Endodermal cell (in vitro differentiated cells): Measurements from ENCODE around the gene P3H3. TPM values are rescaled to one million over a fixed set of nuclear protein-coding genes. Genes with fewer than 3 reads are reported as not detected.
"Not testable (repeated sequence)": the region's sequence is repeated elsewhere in the genome, so short reads cannot be mapped to it uniquely, and the experiment has no call there.

Experiments used
- DNase-seq: peaks from one replicate; pipeline ENCODE4 v3.0.0-alpha.2; 2017
- H3K27ac ChIP-seq: 2 replicates; pipeline ENCODE4 v1.5.1; 2013; ENCODE audit warnings: mild to moderate bottlenecking, low read depth, low read length, moderate library complexity
- H3K27me3 ChIP-seq: 2 replicates; pipeline ENCODE4 v1.6.1; 2013; ENCODE audit warnings: mild to moderate bottlenecking, low read length, moderate library complexity; ENCODE audit not compliant: insufficient read depth, control insufficient read depth, poor library complexity, severe bottlenecking
- H3K36me3 ChIP-seq: 2 replicates; pipeline ENCODE4 v1.7.0; 2013; ENCODE audit warnings: mild to moderate bottlenecking, low read length, moderate library complexity; ENCODE audit not compliant: control insufficient read depth, insufficient read depth
- H3K4me1 ChIP-seq: one replicate; pipeline ENCODE4 v1.7.0; 2013; ENCODE audit warnings: low read length; ENCODE audit not compliant: control insufficient read depth, insufficient read depth
- H3K4me3 ChIP-seq: 2 replicates; pipeline ENCODE4 v1.5.1; 2013; ENCODE audit warnings: mild to moderate bottlenecking, low read length, moderate library complexity
- H3K9ac ChIP-seq: 2 replicates; pipeline ENCODE4 v1.6.1; 2013; ENCODE audit warnings: mild to moderate bottlenecking, low read length, moderate library complexity; ENCODE audit not compliant: poor library complexity, severe bottlenecking; ENCODE audit errors: extremely low read depth
- H3K9me3 ChIP-seq: 2 replicates; pipeline ENCODE4 v1.6.1; 2013; ENCODE audit warnings: mild to moderate bottlenecking, low read length, moderate library complexity; ENCODE audit not compliant: control insufficient read depth
- H3K27ac Mint-ChIP-seq: 2 replicates; pipeline ENCODE4 v1.8.0; 2020; ENCODE audit warnings: mixed read lengths
- H3K27me3 Mint-ChIP-seq: 2 replicates; pipeline ENCODE4 v1.8.0; 2021; ENCODE audit warnings: mild to moderate bottlenecking, mixed read lengths; ENCODE audit not compliant: insufficient read depth
- H3K36me3 Mint-ChIP-seq: 2 replicates; pipeline ENCODE4 v1.8.0; 2020; ENCODE audit warnings: low read depth, mixed read lengths
- H3K4me1 Mint-ChIP-seq: 2 replicates; pipeline ENCODE4 v1.8.0; 2020; ENCODE audit warnings: mixed read lengths
- H3K4me3 Mint-ChIP-seq: 2 replicates; pipeline ENCODE4 v1.8.0; 2020; ENCODE audit warnings: mild to moderate bottlenecking, moderate library complexity, mixed read lengths
- H3K9me3 Mint-ChIP-seq: 2 replicates; pipeline ENCODE4 v1.8.0; 2020; ENCODE audit warnings: mild to moderate bottlenecking, mixed read lengths
- CTCF ChIP-seq: fragments of 200-600 bp; sonication (generic); conservative IDR thresholded peaks from 2 replicates; pipeline ENCODE4 v1.5.0; 2021; ENCODE audit warnings: antibody characterized with exemption, mild to moderate bottlenecking
- WGBS, 2 experiments: methylation state at CpG; one replicate each; pipeline versions ENCODE4 v1.1.5 to v1.1.7; 2013; ENCODE audit warnings: missing lambda C conversion rate in 2 of 2, mixed read lengths in 1 of 2; ENCODE audit not compliant: insufficient coverage in 1 of 2, insufficient read length in 1 of 2; 5-methylcytosine and 5-hydroxymethylcytosine counted together
- total RNA-seq, 2 donors: library from RNA; stranded (reverse); fragmentation: NEBNext Ultra II Directional in 1 of 2; extraction: Animal tissue kit (Norgen Biotek cat#: 25700) in 1 of 2; gene quantifications; 2 replicates in 1 of 2; 3 replicates in 1 of 2; pipeline ENCODE4 v1.2.1, GENCODE V29; 2021

P3H3 gene
- total RNA-seq, 2 donors from 2014 or later, result 58.4 to 63.1 TPM

- no peak for DNase-seq
- Mint-ChIP-seq H3K36me3 (peaks cover 45% of the 10 kb centered on the region), H3K9me3 (peaks cover 10% of the 10 kb centered on the region), H3K4me3 (peak overlapping the region; percentile 21), H3K27me3 (no peaks in the 10 kb centered on the region), H3K27ac (peak overlapping the region; percentile 93), H3K4me1 (peaks cover 53% of the 10 kb centered on the region)
- H3K36me3 ChIP-seq, result peaks cover 26% of the 10 kb centered on the region
- TF ChIP-seq CTCF, result no peak
- peaks cover 7% of the 10 kb centered on the region for H3K4me1 ChIP-seq
- H3K27me3 ChIP-seq, result no peaks in the 10 kb centered on the region
- 90 to 96% methylated on average over 7 to 8 of the region's 8 CpGs for WGBS, 2 experiments
- H3K9me3 ChIP-seq, result no peaks in the 10 kb centered on the region
- no peak overlapping the region for H3K27ac ChIP-seq
- no peak overlapping the region for H3K9ac ChIP-seq
- H3K4me3 ChIP-seq, result no peak overlapping the region
Observed at GRCh38 chr12:6887460-6887859, 59.3 kb downstream of the P3H3 start.

- H3K27ac Mint-ChIP-seq, result peak overlapping the region; percentile 70
- peaks cover 10% of the 10 kb centered on the region for H3K9me3 Mint-ChIP-seq
- Histone ChIP-seq H3K27ac (no peak overlapping the region), H3K9ac (no peak overlapping the region), H3K4me1 (peaks cover 7% of the 10 kb centered on the region), H3K9me3 (no peaks in the 10 kb centered on the region), H3K4me3 (no peak overlapping the region), H3K27me3 (no peaks in the 10 kb centered on the region), H3K36me3 (peaks cover 24% of the 10 kb centered on the region)
- 84 to 98% methylated on average over 2 of the region's 2 CpGs for WGBS, 2 experiments
- no peak overlapping the region for H3K4me3 Mint-ChIP-seq
- peaks cover 37% of the 10 kb centered on the region for H3K36me3 Mint-ChIP-seq
- no peak for DNase-seq
- H3K4me1 Mint-ChIP-seq, result peaks cover 53% of the 10 kb centered on the region
- TF ChIP-seq CTCF, result no peak
- peaks cover 1% of the 10 kb centered on the region for H3K27me3 Mint-ChIP-seq
Observed at GRCh38 chr12:6888360-6888759, 60.2 kb downstream of the P3H3 start.

DNA sequence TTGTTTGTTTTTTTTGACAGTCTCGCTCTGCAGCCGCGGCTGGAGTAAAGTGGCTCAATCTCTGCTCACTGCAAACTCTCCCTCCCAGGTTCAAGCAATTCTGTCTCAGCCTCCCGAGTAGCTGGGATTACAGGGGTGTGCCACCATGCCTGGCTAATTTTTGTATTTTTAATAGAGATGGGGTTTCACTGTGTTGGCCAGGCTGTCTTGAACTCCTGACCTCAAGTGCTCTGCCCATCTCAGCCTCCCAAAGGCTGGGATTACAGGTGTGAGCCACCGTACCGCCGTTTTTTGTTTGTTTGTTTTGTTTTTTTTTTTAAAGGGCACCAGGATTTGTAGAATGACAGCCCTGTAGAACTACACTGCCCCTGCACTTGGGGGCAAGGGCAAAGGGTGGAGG is 60.6 kb downstream of the P3H3 start:
- not testable (repeated sequence) for H3K27me3 Mint-ChIP-seq, H3K27ac ChIP-seq, H3K4me3 ChIP-seq, H3K9me3 Mint-ChIP-seq, H3K9me3 ChIP-seq, H3K27me3 ChIP-seq, H3K4me3 Mint-ChIP-seq, H3K4me1 ChIP-seq, DNase-seq, H3K9ac ChIP-seq
- WGBS, 2 experiments, result 85 to 96% methylated on average over 4 to 7 of the region's 7 CpGs
- H3K27ac Mint-ChIP-seq, result peak overlapping the region; percentile 70
- peaks cover 53% of the 10 kb centered on the region for H3K4me1 Mint-ChIP-seq
- H3K36me3 Mint-ChIP-seq, result peaks cover 33% of the 10 kb centered on the region
- peaks cover 20% of the 10 kb centered on the region for H3K36me3 ChIP-seq

Other genes with a start within 250 kb of the P3H3 start
- 100 to 1,000 TPM; 276 to 385 TPM for gene CHD4, start 221.0 kb upstream of the P3H3 start, total RNA-seq
- gene LPAR5, start 192.4 kb upstream of the P3H3 start, total RNA-seq, result under 1 TPM; 0.24 to 0.73 TPM
- gene ACRBP, start 181.0 kb upstream of the P3H3 start, total RNA-seq, result 1 to 10 TPM; 1.9 to 3.9 TPM
- 10 to 100 TPM; 30.5 to 60.3 TPM for gene ING4, start 165.3 kb upstream of the P3H3 start, total RNA-seq
- 100 to 1,000 TPM in 1 of 2 donors, 10 to 100 TPM in 1; 74.4 to 146 TPM for gene ZNF384, start 139.0 kb upstream of the P3H3 start, total RNA-seq
- gene PIANP, start 127.6 kb upstream of the P3H3 start, total RNA-seq, result 1 to 10 TPM; 2.6 to 7.1 TPM
- gene COPS7A, start 104.4 kb upstream of the P3H3 start, total RNA-seq, result 10 to 100 TPM; 43.3 to 69.2 TPM
- gene MLF2, start 75.3 kb upstream of the P3H3 start, total RNA-seq, result 100 to 1,000 TPM; 219 to 393 TPM
- gene PTMS, start 62.0 kb upstream of the P3H3 start, total RNA-seq, result 100 to 1,000 TPM; 637 to 888 TPM
- 1 to 10 TPM; 1.9 to 7.3 TPM for gene LAG3, start 55.9 kb upstream of the P3H3 start, total RNA-seq
- 1 to 10 TPM in 1 of 2 donors, under 1 TPM in 1; 0.77 to 1.3 TPM for gene CD4, start 38.9 kb upstream of the P3H3 start, total RNA-seq
- 10 to 100 TPM; 14.7 to 15.0 TPM for gene GPR162, start 6.6 kb upstream of the P3H3 start, total RNA-seq
- 10 to 100 TPM; 10.0 to 17.1 TPM for gene GNB3, start 12.5 kb downstream of the P3H3 start, total RNA-seq
- gene CDCA3, start 22.9 kb downstream of the P3H3 start, total RNA-seq, result 10 to 100 TPM; 53.1 to 63.9 TPM
- 100 to 1,000 TPM; 120 to 257 TPM for gene USP5, start 23.7 kb downstream of the P3H3 start, total RNA-seq
- 1,000 to 10,000 TPM in 1 of 2 donors, 100 to 1,000 TPM in 1; 805 to 1,294 TPM for gene TPI1, start 39.1 kb downstream of the P3H3 start, total RNA-seq
- gene SPSB2, start 44.9 kb downstream of the P3H3 start, total RNA-seq, result 10 to 100 TPM; 34.6 to 36.5 TPM
- gene LRRC23, start 76.4 kb downstream of the P3H3 start, total RNA-seq, result 10 to 100 TPM in 1 of 2 donors, 1 to 10 TPM in 1; 7.8 to 11.5 TPM
- 100 to 1,000 TPM; 104 to 139 TPM for gene ENO2, start 86.2 kb downstream of the P3H3 start, total RNA-seq
- 100 to 1,000 TPM; 111 to 244 TPM for gene ATN1, start 99.6 kb downstream of the P3H3 start, total RNA-seq
- not detected for gene RNU7-1, start 115.4 kb downstream of the P3H3 start, total RNA-seq
- 100 to 1,000 TPM; 141 to 257 TPM for gene C12orf57, start 115.6 kb downstream of the P3H3 start, total RNA-seq
- 10 to 100 TPM; 35.7 to 68.0 TPM for gene PTPN6, start 122.9 kb downstream of the P3H3 start, total RNA-seq
- 100 to 1,000 TPM; 260 to 512 TPM for gene PHB2, start 142.3 kb downstream of the P3H3 start, total RNA-seq
- 100 to 1,000 TPM in 1 of 2 donors, 10 to 100 TPM in 1; 61.1 to 115 TPM for gene EMG1, start 142.5 kb downstream of the P3H3 start, total RNA-seq
- gene LPCAT3, start 190.1 kb downstream of the P3H3 start, total RNA-seq, result 10 to 100 TPM; 33.6 to 86.7 TPM
- 10 to 100 TPM; 13.4 to 14.3 TPM for gene C1S, start 232.3 kb downstream of the P3H3 start, total RNA-seq